Stimulated activated CD8-positive, alpha-beta memory T cell treated with anti-CD3 and anti-CD28 coated beads, Interleukin-4, amount 100 ng/mL, for 1 hour (primary cell): ENCODE results near the gene CYP4F11.
"Not testable (repeated sequence)": the region's sequence is repeated elsewhere in the genome, so short reads cannot be mapped to it uniquely, and the experiment has no call there.

ENCODE experiments used
- DNase-seq, 2 donors: peaks; one replicate each; pipeline ENCODE4 v3.0.0-alpha.2; 2020; ENCODE audit warnings: low read depth in 2 of 2, low spot score in 1 of 2

Gene CYP4F11

DNA sequence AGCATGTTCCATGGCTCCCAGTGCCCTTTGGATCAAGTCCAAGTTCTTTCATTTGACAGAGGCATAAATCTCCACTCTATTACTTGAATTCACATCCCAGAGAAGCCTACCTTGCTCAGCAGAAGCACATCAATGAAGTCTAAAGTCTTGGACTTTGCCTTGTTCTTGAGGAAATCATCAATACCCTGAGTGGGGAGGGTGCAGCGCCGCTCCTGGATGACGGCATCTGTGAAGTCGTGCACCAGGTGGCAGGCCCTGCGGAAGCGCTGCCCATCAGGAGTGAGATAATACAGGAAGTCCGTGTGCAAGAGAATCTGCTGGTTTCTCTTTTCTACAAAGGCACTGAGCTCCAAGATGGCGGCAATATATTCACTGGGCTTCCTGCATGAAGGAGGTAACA lies 10.6 kb downstream of the CYP4F11 start:
- no peak for DNase-seq

DNA sequence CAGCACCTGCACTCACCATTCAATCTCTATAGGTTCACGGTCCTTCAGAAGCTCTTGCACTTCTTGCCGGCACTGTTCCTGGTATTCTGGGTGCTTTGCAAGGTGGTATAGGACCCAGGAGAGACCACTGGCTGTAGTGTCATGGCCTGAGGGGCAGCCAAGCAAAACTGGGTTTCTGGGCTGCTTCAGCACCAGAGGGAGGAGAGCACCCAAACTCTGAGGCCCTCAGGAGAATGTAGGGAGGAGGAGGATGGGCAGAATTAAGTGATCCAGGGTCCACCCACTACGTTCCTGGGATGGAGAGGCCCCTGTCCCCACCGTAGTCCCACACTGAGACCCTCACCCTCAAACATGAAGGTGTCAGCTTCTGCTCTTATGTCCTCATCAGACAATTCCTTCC lies 12.3 kb downstream of the CYP4F11 start:
- DNase-seq: no peak

DNA sequence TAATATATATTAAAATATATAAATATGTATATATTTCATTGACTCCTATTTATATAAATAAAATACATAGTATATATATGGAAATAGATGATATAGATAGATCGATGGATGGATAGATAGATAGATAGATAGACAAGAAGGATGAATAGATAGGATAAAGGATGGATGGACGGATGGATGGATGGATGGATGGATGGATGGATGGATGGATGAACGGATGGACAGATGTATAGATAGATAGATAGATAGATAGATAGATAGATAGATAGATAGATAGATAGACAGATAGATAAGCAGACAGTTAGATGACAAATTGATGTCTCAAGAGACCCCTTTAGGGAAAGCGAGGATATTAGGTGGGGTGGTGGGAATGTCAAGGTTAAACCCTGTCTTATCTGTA lies 15.1 kb downstream of the CYP4F11 start:
- no peak for DNase-seq

DNA sequence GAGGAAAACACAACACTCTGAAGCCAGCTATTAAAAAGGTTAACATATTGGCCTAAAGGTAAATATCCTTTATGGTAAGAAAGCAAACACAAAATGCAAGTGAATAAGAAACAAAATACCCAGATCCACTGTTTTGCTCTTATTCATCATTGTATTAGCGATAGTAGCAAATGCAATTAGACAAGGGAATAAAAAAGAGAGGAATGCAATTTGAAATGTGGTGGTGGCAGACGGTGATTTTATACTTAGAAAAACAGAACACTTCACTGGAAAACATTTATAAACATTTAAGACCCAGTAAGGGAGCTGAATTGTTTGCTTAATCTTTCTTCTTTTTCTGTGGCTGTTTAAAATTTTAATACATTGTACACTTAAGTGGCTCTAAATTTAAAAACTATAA lies 19.2 kb downstream of the CYP4F11 start:
- DNase-seq: no peak

DNA sequence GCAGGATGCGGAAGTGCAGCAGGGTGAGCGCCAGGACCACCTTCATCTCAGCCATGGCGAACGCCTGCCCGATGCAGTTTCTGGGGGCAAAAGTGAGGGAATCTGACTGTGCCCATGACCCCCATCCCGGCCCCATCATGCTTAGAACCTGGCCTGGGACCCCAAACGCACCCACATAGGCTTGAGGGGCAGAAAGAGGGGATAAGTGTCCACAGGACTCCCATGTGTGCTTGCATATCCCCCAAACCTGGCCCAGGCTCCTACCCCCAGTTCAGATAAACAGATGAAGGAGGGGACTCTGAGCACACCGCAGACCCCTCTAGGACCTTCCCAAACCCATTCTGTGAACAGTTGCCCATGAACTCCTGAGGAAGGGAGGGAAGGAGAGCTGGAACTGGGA lies 20.5 kb downstream of the CYP4F11 start:
- DNase-seq: no peak

DNA sequence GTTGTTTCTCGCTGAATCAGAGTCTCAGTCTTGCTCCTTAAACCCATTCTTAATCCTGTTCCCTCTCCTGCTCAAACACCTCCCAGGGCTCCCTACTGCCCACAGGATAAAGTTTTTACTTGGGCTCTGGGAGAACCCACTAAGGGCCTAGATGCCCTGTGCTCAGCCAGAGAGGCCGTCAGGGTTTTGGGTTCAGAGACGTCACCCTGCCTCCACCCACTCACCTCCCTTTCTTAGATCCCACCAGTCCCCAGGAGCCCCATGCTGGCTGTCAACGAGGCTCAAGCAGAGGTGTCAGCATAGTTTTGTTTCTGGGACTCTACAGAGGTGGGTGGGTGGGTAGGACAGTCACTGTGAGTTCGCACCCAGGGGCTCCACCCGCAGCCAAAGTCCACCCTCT lies 20.9 kb downstream of the CYP4F11 start:
- no peak for DNase-seq

DNA sequence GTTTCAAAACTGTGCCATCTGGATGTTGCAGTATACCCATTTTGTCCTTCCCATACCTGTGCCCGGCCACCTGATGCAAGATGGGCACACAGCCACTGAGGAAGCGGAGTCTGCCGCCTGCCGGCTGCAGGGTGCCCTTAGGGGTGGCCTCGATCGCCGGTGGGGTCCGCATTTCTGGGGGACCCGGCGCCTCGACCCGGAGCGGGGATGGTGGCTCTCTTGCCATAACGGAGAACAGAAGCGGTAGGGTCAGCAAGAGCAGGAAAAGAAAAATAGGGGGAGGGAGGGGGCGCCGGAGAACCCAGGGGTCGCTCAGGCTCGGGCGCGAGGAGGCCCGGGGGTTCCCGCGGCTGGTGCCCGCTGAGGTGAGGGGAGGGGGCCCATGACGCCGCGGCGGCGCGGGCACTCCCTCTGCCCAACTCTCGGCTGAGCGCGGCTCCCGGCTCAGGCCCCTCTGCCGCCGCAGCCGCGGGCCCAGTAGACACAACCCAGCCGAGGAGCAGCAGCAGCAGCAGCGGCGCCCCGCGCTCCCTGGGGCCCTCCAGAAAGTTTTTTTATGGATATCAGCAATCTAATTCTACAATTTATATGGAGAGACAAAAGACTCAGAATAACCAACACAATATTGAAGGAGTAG lies 22.6 kb downstream of the CYP4F11 start:
- DNase-seq: no peak

DNA sequence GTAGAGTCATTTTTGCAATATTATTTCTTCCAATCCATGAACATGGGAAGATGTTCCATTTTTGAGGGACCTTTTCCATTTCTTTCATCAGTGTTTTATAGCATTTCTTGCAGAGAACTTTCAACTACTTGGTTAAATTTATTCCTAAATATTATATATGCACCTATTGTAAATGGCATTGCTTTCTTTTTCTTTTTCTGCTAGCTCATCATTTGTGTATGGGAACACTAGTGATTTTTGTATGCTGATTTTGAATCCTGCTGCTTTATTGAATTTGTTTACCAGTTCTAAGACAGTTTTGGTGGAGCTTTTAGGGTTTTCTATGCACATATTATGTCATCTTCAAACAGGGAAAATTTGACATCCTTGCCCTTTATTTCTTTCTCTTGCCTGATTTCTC lies 29.3 kb downstream of the CYP4F11 start:
- DNase-seq: no peak

DNA sequence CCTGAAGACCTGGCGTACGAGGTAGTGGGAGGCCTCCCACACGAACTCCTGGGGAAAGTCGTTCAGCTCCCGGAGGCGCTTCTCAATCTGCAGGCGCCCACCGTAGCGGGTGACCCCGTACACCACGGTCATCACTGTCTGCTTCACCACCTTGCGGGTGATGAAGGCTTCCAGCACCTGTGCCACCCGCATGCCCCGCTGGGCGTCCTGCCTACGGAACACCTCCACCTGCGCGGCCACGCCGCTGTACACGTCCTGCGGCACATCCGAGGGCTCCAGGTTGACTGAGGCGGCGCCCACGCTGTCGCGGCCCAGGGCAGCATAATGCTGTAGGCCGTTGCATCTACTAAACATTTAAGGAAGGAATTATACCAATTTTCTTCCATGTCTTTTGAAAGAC lies 31.4 kb downstream of the CYP4F11 start:
- DNase-seq: not testable (repeated sequence)

DNA sequence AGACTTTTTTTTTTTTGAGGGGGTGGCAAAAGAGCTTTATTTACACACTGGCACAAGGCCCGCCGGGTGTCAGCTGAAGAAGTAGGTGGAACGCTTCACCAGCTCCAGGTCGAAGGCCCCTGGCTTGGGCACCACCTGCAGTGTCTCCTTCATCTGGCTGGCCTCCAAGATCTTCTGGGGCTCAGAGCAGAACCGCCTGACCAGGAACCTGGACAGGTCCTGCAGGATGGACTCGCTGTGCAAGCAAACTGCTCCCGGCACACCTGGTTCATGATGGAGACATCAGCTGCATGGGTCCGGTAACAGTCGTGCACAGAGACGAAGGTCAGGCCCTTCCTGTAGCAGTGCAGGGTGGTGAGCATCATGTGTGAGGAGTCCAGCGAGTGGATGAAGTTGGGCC lies 32.1 kb downstream of the CYP4F11 start:
- DNase-seq: no peak

DNA sequence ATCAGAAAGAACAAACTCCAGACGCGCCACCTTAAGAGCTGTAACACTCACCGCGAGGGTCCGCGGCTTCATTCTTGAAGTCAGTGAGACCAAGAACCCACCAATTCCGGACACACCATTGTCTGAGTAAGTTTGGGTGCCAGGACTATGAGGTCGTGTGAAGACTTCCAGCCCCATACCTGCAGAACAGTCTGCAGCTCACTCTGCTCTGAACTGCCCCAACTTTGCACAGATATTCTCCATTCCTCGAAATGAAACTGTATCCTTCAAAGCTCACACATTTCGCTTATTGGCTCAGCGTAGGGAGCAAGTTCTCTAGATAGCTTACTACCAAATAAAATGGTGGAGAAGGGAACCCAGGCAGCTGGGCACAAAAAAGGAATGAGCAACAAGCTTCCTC lies 33.8 kb downstream of the CYP4F11 start:
- DNase-seq: no peak

DNA sequence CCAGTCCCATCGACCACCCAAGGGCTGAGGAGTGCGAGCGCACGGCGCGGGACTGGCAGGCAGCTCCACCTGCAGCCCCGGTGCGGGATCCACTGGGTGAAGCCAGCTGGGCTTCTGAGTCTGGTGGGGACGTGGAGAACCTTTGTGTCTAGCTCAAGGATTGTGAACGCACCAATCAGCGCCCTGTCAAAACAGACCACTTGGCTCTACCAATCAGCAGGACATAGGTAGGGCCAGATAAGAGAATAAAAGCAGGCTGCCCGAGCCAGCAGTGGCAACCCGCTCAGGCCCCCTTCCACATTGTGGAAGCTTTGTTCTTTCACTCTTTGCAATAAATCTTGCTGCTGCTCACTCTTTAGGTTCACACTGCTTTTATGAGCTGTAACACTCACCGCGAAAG lies 34.3 kb downstream of the CYP4F11 start:
- DNase-seq: not testable (repeated sequence)

DNA sequence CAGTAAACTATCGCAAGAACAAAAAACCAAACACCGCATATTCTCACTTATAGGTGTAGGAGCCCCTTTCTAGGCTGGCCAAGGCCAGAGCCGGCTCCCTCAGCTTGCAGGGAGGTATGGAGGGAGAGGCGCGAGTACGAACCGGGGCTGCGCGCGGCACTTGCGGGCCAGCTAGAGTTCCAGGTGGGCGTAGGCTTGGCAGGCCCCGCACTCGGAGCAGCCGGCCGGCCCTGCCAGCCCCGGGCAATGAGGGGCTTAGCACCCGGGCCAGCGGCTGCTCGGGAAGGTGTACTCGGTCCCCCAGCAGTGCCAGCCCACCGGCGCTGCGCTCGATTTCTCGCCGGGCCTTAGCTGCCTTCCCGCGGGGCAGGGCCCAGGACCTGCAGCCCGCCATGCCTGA lies 34.8 kb downstream of the CYP4F11 start:
- not testable (repeated sequence) for DNase-seq

DNA sequence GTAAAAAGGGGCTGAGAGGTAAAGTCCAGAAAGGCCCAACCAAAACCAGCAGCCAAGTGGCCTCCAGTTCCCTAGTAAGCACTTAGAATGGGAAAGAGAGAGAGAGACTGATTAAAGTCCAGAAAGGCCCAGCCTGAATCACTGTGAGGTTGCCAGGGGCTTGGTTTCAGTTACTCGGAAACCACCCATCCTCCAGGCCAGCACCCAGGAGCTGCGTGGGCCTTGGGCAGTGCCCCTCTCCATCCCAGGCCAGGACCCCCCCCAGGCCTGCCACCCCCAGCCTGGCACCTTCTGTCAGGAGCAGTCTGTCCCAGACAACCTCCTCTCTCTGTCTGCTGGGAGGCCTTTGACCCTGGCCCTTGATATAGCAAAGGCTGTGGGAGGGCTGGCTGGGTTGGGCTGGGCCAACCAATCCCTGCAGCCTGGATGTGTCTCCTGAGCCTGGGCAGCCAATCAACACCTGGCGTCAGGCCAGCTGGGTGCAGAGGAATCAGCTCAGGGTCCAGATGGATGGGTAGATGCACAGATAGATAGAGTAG lies 36.5 kb downstream of the CYP4F11 start, which contains the start of gene CYP4F2:
TSS of gene CYP4F2 (minus strand) at position 337 of the 539 bp plus-strand sequence. CDS start 463 bp downstream, outside the sequence.
- DNase-seq: no peak

DNA sequence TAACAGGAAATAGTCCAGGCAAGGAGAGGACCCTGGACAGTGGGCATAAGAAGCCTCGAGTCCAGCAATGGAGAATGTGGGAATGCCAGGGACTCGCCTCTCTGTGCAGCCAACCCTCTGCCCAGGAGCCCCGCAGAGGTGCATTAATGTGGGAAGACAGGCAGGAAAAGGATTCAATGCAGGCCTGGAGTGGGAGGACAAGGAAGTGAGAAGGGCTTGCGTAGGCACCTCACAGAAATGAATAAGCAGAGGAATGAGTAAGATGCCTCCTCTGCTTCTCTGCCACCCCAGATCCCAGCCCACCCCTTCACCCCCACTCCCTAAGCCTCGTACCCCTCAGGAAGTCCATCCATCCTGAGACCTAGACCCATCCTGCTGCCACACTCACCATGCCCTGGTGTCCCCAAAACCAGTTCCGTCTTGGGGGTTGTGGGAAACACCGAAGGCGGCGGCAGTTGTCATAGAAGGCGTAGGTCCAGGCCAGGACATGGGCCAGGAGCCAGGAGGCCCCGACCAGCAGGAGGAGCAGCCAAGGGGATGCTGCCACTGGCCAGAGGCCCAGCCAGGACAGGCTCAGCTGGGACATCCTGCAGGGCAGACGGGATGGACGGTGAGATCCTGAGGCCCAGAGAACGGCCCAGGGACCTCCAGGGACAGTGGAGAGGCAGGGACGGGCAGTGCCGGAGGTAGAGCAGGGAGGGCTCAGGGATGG lies 37.1 kb downstream of the CYP4F11 start:
- DNase-seq: no peak

DNA sequence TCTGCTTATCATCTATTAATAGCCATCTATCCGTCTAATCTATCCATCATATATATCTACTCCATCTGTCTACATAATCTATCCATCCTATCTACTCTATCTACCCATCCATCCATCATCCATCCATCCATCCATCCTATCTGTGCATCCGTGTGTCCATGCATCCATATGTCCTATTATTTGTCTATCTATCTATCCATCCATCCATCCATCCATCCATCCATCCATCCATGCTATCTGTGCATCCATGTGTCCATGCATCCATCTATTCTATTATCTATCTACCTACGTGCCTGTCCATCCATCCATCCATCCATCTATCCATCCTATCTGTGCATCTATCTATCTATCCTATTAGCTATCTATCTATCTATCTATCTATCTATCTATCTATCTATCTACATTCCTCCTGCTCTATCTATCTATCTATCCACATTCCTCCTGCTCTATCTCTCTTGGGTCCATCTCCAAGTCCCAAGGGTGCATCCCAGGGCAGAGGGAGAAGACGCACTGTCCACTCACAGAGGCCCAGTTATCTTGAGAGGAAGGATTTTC lies 38.4 kb downstream of the CYP4F11 start:
- no peak for DNase-seq

DNA sequence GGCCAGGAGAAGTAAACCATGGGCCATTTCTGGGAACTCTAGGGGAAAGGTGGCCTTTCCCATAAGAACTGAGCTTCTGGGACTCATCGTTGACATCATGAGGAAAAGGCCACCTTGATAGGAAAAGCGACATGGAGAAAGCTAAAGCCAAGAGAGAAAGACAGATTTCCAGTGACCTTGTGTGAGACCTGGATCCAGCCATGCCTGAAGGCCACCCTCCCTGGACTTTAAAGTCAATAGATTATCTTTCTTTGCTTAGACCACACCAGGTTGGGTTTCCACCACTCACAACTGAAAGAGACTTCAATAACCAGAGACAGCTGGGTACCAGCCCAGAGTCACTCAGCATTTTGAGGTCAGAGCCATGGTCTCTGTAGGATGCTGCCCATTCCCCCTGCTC lies 40.0 kb downstream of the CYP4F11 start:
- no peak for DNase-seq

DNA sequence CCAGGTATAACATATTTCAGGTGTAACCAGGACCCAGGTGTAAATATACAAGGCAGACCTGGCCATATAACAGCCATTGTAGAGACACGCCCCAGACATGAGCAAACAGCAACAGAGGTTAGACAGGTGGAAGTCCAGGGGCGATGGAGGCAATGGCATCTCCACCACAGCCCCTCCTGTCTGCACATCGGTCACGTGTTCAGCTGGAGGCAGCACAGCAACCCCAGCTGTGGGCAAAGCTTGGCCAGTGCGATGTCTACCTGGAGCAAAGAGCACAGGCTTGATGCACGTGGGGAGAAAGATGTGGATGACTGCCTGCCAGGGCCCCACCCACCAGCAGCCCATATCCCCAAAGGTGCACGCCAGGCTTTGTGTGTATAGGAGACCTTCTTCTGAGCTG lies 40.9 kb downstream of the CYP4F11 start:
- DNase-seq: no peak

DNA sequence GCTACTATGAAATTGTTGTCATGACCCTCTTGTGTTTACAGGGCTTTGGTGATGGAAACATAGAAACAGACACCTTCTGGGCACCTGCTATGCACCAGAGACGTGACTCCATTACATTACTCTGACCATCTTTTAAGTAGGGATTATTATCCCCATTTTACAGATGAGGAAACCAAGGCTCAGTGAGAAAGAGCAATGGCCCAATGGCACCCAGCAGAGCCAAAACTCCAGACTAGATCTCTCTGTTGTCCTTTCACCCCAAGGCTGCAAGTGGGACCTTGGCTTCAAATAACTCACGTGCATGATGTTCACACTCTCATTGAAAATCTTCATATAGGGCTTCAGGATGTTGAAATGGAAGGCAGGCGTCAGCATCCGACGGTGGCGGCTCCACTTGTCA lies 42.3 kb downstream of the CYP4F11 start:
- no peak for DNase-seq

DNA sequence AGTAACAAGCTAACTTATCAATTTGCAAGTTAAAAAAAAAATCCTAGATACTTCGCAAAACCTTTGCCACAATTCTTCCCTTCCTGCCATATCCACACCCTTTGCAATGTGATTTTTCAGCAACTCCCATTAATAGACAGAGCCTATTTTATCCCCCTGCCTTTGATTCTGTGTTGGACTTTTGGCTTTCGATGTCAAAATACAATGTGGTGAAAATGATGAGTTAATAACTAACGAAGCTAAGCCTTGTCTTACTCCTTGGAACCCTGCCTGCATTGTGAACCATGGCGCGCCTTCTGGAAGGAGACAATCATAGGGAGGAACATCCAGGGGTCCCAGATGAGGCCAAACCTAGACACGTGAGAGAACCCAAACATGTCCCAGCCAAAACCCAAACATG lies 42.9 kb downstream of the CYP4F11 start:
- DNase-seq: no peak

DNA sequence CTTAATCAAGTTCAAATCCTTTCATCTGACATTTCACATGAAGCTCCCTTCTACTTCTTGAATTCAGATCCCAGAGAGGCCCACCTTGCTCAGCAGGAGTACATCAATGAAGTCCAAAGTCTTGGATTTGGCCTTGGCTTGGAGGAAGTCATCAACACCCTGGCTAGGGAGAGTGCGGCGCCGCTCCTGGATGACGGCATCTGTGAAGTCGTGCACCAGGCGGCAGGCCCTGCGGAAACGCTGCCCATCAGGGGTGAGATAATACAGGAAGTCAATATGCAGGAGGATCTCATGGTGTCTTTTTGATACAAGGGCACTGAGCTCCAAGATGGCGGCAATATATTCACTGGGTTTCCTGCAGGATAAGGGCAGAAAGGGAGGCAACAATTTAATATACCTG lies 45.0 kb downstream of the CYP4F11 start:
- DNase-seq: not testable (repeated sequence)

DNA sequence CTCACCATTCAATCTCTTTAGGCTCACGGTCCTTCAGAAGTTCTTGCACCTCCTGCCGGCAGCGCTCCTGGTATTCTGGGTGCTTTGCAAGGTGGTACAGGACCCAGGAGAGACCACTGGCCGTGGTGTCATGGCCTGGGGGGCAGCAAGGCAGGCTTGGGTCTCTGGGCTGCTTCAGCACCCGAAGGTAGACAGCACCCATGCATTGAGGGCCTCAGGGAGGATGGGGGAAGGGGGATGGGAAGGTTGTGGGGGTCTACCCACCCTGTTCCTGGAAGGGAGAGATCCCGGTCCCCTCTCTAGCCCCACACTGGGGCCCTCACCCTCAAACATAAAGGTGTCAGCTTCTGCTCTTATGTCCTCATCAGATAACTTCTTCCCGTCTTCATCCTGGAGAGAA lies 48.4 kb downstream of the CYP4F11 start:
- no peak for DNase-seq
